ENCODE data around the gene VSIG1.
A peak's percentile ranks its signal among the peaks of the same experiment; 100 is the strongest.

- TF ChIP-seq RCOR1 (IDR thresholded peaks at IDR 0.05; ENCODE audit: insufficient replicate concordance, low read length), result no peak
- no peak for TF ChIP-seq CTCF (conservative IDR thresholded peaks at IDR 0.05; ENCODE audit: low read depth, low read length)
- peak; percentile 46; the same call in 1 of the 2 replicates for TF ChIP-seq POLR2A (IDR thresholded peaks at IDR 0.05; ENCODE audit: low read depth, low read length)
- no peak for TF ChIP-seq RAD21 (IDR thresholded peaks at IDR 0.05; ENCODE audit: low read length)
Measured at GRCh38 chrX:108090491-108091263, 45.8 kb downstream of the VSIG1 start.

Data from IMR-90 (cell line).